HL-60 (cell line): ENCODE results near the gene ARPP21.

Source experiments
- DNase-seq, 2 experiments: peaks; one replicate each; pipeline ENCODE4 v3.0.0-alpha.2; 2010 to 2020; ENCODE audit warnings: low read depth in 1 of 2, low spot score in 1 of 2
- H3K27ac ChIP-seq: fragments of 250-450 bp; sonication (Bioruptor Pico); replicated peaks from 2 replicates; pipeline ENCODE4 v1.5.1; 2020; ENCODE audit warnings: mild to moderate bottlenecking, moderate library complexity
- H3K27me3 ChIP-seq: fragments of 250-450 bp; sonication (Bioruptor Pico); 2 replicates; pipeline ENCODE4 v1.5.1; 2021; ENCODE audit warnings: mild to moderate bottlenecking, moderate library complexity; ENCODE audit not compliant: insufficient read depth, poor library complexity, severe bottlenecking
- H3K4me3 ChIP-seq: replicated peaks from 2 replicates; pipeline ENCODE4 v1.5.1; 2011; ENCODE audit warnings: mild to moderate bottlenecking, control low read depth, low read length; ENCODE audit not compliant: insufficient read depth
- GABPA ChIP-seq: IDR thresholded peaks from 2 replicates; pipeline ENCODE4 v1.6.1; 2012; ENCODE audit warnings: low read depth
- POLR2AphosphoS5 ChIP-seq: IDR thresholded peaks from 2 replicates; pipeline ENCODE4 v1.6.1; 2012; ENCODE audit warnings: low read depth
- SPI1 ChIP-seq: IDR thresholded peaks from 2 replicates; pipeline ENCODE4 v1.6.1; 2012; ENCODE audit warnings: low read depth, mild to moderate bottlenecking, borderline replicate concordance
- TF ChIP-seq, protein P1 (sequence below): IDR thresholded peaks from one replicate; pipeline ENCODE4 v1.5.1; 2011; ENCODE audit warnings: low read length, control low read depth, inconsistent platforms; ENCODE audit not compliant: insufficient read depth
- TF ChIP-seq, protein P2 (sequence below): IDR thresholded peaks from 2 replicates; pipeline ENCODE4 v1.6.1; 2012; ENCODE audit warnings: low read depth; ENCODE audit not compliant: insufficient replicate concordance

Gene ARPP21

DNA sequence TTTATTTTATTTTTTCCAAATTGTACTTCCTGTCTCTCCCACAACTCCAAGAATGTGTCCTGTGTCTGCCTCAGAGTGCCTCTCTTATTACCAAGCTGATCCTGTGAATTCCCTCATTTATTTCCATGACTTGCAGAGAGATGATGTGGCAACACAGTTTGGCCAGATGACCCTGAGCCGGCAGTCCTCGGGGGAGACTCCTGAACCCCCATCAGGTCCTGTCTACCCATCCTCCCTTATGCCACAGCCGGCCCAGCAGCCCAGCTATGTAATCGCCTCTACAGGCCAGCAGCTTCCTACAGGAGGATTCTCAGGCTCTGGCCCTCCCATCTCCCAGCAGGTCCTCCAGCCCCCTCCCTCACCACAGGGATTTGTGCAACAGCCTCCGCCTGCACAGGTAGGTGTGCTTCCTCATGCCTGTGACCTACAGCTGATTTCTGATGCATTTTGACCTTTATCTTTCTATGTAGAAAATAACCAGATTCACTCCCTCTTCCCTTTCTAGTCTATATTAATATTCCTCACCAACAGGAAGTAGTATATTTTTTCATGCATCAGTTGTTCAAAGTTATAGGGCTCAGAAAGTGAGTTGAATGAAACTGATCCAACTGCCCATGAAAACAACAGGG lies 100.0 kb downstream of the ARPP21 start:
- H3K27ac ChIP-seq = no peak overlapping the region
- no peak for DNase-seq
- no peaks in the 10 kb centered on the region for H3K27me3 ChIP-seq
- TF ChIP-seq GABPA (no peak), POLR2AphosphoS5 (no peak), SPI1 (no peak)
- TF ChIP-seq, protein P1, sequence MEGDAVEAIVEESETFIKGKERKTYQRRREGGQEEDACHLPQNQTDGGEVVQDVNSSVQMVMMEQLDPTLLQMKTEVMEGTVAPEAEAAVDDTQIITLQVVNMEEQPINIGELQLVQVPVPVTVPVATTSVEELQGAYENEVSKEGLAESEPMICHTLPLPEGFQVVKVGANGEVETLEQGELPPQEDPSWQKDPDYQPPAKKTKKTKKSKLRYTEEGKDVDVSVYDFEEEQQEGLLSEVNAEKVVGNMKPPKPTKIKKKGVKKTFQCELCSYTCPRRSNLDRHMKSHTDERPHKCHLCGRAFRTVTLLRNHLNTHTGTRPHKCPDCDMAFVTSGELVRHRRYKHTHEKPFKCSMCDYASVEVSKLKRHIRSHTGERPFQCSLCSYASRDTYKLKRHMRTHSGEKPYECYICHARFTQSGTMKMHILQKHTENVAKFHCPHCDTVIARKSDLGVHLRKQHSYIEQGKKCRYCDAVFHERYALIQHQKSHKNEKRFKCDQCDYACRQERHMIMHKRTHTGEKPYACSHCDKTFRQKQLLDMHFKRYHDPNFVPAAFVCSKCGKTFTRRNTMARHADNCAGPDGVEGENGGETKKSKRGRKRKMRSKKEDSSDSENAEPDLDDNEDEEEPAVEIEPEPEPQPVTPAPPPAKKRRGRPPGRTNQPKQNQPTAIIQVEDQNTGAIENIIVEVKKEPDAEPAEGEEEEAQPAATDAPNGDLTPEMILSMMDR = no peak
- TF ChIP-seq, protein P2, sequence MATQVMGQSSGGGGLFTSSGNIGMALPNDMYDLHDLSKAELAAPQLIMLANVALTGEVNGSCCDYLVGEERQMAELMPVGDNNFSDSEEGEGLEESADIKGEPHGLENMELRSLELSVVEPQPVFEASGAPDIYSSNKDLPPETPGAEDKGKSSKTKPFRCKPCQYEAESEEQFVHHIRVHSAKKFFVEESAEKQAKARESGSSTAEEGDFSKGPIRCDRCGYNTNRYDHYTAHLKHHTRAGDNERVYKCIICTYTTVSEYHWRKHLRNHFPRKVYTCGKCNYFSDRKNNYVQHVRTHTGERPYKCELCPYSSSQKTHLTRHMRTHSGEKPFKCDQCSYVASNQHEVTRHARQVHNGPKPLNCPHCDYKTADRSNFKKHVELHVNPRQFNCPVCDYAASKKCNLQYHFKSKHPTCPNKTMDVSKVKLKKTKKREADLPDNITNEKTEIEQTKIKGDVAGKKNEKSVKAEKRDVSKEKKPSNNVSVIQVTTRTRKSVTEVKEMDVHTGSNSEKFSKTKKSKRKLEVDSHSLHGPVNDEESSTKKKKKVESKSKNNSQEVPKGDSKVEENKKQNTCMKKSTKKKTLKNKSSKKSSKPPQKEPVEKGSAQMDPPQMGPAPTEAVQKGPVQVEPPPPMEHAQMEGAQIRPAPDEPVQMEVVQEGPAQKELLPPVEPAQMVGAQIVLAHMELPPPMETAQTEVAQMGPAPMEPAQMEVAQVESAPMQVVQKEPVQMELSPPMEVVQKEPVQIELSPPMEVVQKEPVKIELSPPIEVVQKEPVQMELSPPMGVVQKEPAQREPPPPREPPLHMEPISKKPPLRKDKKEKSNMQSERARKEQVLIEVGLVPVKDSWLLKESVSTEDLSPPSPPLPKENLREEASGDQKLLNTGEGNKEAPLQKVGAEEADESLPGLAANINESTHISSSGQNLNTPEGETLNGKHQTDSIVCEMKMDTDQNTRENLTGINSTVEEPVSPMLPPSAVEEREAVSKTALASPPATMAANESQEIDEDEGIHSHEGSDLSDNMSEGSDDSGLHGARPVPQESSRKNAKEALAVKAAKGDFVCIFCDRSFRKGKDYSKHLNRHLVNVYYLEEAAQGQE = no peak
- no peak overlapping the region for H3K4me3 ChIP-seq

DNA sequence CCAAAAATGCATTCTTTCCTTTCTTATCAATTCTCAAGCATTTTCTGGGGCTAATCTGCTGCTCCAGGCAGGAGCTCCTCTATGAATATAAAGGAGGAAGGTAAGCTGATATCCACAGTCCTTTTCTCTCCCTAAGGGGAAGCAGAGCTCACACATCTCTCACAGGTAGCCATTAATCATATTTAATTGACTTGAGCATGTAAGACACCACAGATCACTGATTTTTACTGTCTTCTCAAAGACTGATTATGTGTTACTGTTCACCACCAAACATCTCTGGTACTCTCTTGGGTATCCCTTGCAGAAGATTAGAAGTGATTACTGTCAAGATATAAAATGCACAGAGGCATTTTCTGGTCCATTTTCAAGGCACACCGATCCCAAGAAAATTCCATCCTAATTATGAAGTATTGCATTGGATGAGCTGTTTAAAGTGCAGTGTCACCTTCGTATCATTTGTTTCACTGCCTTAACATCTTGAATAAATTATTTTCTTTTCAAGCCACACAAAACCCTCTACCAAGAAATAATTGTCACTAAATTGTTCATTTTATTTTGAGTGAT lies 100.7 kb downstream of the ARPP21 start:
- no peak for DNase-seq
- no peaks in the 10 kb centered on the region for H3K27me3 ChIP-seq
- H3K27ac ChIP-seq = no peak overlapping the region
- TF ChIP-seq, protein P2 = no peak
- no peak for TF ChIP-seq POLR2AphosphoS5
- TF ChIP-seq SPI1 = no peak
- TF ChIP-seq, protein P1 = no peak
- no peak for TF ChIP-seq GABPA
- H3K4me3 ChIP-seq = no peak overlapping the region

DNA sequence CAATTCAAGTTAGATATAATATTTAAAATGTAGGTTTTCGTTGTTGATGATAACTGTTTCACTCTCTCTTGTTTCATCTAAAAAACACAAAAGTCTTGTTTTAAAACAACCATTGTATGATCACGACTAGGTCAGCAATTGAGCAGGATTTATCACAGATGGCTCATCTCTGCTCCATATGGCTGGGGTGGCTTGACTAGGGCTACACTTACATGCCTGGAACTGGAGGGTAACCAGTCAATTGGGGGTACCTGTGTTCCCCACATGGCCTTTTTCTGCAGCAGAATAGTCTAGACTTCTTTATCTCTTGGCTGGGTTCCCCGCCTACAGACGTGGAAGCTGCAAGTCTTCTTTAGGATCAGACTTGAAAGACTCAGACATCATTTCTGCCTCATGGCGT lies 103.9 kb downstream of the ARPP21 start:
- DNase-seq = no peak
- no peaks in the 10 kb centered on the region for H3K27me3 ChIP-seq
- H3K4me3 ChIP-seq = no peak overlapping the region
- H3K27ac ChIP-seq = no peak overlapping the region
- TF ChIP-seq, protein P2 = no peak
